Renal cortical epithelial cell (primary cell): ENCODE results near the gene PET100. TPM values are rescaled to one million over a fixed set of nuclear protein-coding genes. Genes with fewer than 3 reads are reported as not detected.
A peak's percentile ranks its signal among the peaks of the same experiment; 100 is the strongest.

Experiments
- DNase-seq: peaks from one replicate; pipeline ENCODE4 v3.0.0-alpha.2; 2011; ENCODE audit warnings: low read depth
- total RNA-seq: library from RNA; depleted of rRNA; stranded (reverse); fragments of >200 nt; gene quantifications from 2 replicates; pipeline ENCODE4 v1.2.3, GENCODE V29; 2014

The PET100 gene
- total RNA-seq, 1 donor from 2014 or later: 15.3 TPM

GRCh38 chr19:7650148-7650547, 20.6 kb downstream of the PET100 start:
- no peak for DNase-seq

GRCh38 chr19:7652061-7652641, 22.6 kb downstream of the PET100 start:
- peak; percentile 78 for DNase-seq

- DNase-seq: no peak
These were observed 24.8 kb downstream of the PET100 start for GRCh38 chr19:7654401-7654800.

- no peak for DNase-seq
These were observed 26.0 kb downstream of the PET100 start for GRCh38 chr19:7655581-7655980.

GRCh38 chr19:7657131-7657751, 27.6 kb downstream of the PET100 start:
- DNase-seq: no peak

- DNase-seq: no peak
These were observed 28.7 kb downstream of the PET100 start for GRCh38 chr19:7658219-7658686.

- DNase-seq: no peak
These were observed 32.3 kb downstream of the PET100 start for GRCh38 chr19:7661744-7662538.

- DNase-seq: no peak
These were observed 33.1 kb downstream of the PET100 start for GRCh38 chr19:7662657-7663056.

GRCh38 chr19:7663706-7664105, 34.1 kb downstream of the PET100 start:
- no peak for DNase-seq

GRCh38 chr19:7665076-7665475, 35.5 kb downstream of the PET100 start:
- DNase-seq: no peak

GRCh38 chr19:7668842-7669241, 39.2 kb downstream of the PET100 start, which contains the start of gene RETN:
RETN (plus strand) TSS chr19:7669049; CDS start chr19:7669327, 278 bp downstream.
- DNase-seq: no peak

GRCh38 chr19:7669641-7670040, 40.0 kb downstream of the PET100 start:
- no peak for DNase-seq

GRCh38 chr19:7670150-7670783, 40.7 kb downstream of the PET100 start:
- DNase-seq: no peak

GRCh38 chr19:7670790-7671189, 41.2 kb downstream of the PET100 start:
- DNase-seq: no peak

GRCh38 chr19:7672522-7672921, 42.9 kb downstream of the PET100 start:
- DNase-seq: no peak

GRCh38 chr19:7674010-7675005, 44.7 kb downstream of the PET100 start:
- peak; percentile 17 for DNase-seq

- no peak for DNase-seq
These were observed 46.8 kb downstream of the PET100 start for GRCh38 chr19:7676376-7676775.

- DNase-seq: no peak
These were observed 47.3 kb downstream of the PET100 start, which contains the start of gene MCEMP1 for GRCh38 chr19:7676854-7677253. MCEMP1 (plus strand) TSS chr19:7677090; CDS start chr19:7677121, 31 bp downstream.

GRCh38 chr19:7677669-7678311, 48.2 kb downstream of the PET100 start:
- DNase-seq: no peak

- DNase-seq: no peak
These were observed 49.6 kb downstream of the PET100 start for GRCh38 chr19:7678971-7679751.
